Prostate gland (tissue), 2 donors: ENCODE measurements around the gene CLMP. TPM values are rescaled to one million over a fixed set of nuclear protein-coding genes. Genes with fewer than 3 reads are reported as not detected.
"Not testable (repeated sequence)": the region's sequence is repeated elsewhere in the genome, so short reads cannot be mapped to it uniquely, and the experiment has no call there.

Experiments
- DNase-seq: peaks from one replicate; pipeline ENCODE4 v3.0.0-alpha.2; 2019; ENCODE audit warnings: low spot score
- H3K27ac ChIP-seq, 2 donors: fragments of 200-600 bp; sonication (generic); 2 replicates each; pipeline ENCODE4 v1.5.1; 2017 to 2019
- H3K27me3 ChIP-seq: fragments of 200-600 bp; sonication (generic); replicated peaks from 2 replicates; pipeline ENCODE4 v1.5.1; 2019; ENCODE audit not compliant: insufficient read depth
- H3K36me3 ChIP-seq, 2 donors: fragments of 200-600 bp; sonication (generic); 1 replicate in 1 of 2; 2 replicates in 1 of 2; pipeline versions ENCODE4 v1.5.1 to v1.8.1; 2017 to 2019
- H3K4me1 ChIP-seq: fragments of 200-600 bp; sonication (generic); replicated peaks from 2 replicates; pipeline ENCODE4 v1.5.1; 2019
- H3K4me3 ChIP-seq, 2 donors: fragments of 200-600 bp; sonication (generic); 2 replicates each; pipeline ENCODE4 v1.5.1; 2017 to 2019
- H3K9me3 ChIP-seq: fragments of 200-600 bp; sonication (generic); 2 replicates; pipeline ENCODE4 v1.5.1; 2017
- POLR2A ChIP-seq: fragments of 450-650 bp; IDR thresholded peaks from one replicate; pipeline ENCODE4 v1.6.1; 2016; ENCODE audit warnings: antibody characterized with exemption, mild to moderate bottlenecking
- POLR2AphosphoS5 ChIP-seq: sonication (generic); formaldehyde crosslinking; IDR thresholded peaks from one replicate; pipeline ENCODE4 v1.6.1; 2017; ENCODE audit warnings: antibody characterized with exemption
- WGBS: methylation state at CpG from one replicate; pipeline ENCODE4 v1.1.5; 2018; 5-methylcytosine and 5-hydroxymethylcytosine counted together
- intact Hi-C: fragments of 100-400 bp; cut with DNase I; formaldehyde crosslinking; loops from one replicate; pipeline ENCODE4 v1.14.2; 2022
- total RNA-seq, 2 donors: library from RNA; depleted of rRNA; stranded (reverse); fragments of >200 nt; gene quantifications; one replicate each; pipeline ENCODE4 v1.1.0, GENCODE V29; 2016
- TF ChIP-seq, protein P1 (sequence below), 4 experiments: fragments of 200-600 bp in 2 of 4; fragments of 450-650 bp in 2 of 4; sonication (generic) in 2 of 4; IDR thresholded peaks; 1 replicate in 3 of 4; 2 replicates in 1 of 4; pipeline ENCODE4 v1.5.1; 2016 to 2019; ENCODE audit warnings: antibody characterized with exemption in 4 of 4, mild to moderate bottlenecking in 2 of 4, moderate library complexity in 2 of 4

The CLMP gene
- total RNA-seq, 2 donors from 2014 or later = 5.0 to 10.7 TPM

DNA sequence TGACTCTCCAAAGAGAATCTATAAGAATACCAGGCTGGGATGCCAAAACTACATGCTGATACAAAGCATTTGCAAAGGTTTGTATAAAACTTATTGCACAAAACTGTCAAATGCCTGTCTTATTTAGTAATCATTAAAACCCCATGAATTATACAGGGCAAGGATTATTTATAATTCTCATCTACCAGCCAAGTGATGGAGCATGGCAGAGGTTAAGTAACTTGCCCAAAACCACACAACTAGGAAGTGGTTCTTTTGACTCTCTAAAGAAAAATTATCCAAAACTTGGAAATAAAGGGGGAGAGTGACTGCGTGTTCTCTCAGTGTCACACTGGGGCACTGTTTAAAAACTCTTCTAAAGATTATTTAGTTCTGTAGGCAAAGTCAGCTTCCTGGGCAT is 17.4 kb upstream of the CLMP start:
- Histone ChIP-seq H3K9me3 (no peaks in the 10 kb centered on the region), H3K27ac (no peak overlapping the region), H3K4me3 (no peak overlapping the region), H3K4me1 (no peaks in the 10 kb centered on the region), H3K27me3 (no peaks in the 10 kb centered on the region), H3K36me3 (no peaks in the 10 kb centered on the region)
- WGBS = 45% methylated on average over 1 of the region's 1 CpG
- DNase-seq = no peak
- TF ChIP-seq POLR2A (no peak), POLR2AphosphoS5 (no peak)
- TF ChIP-seq, protein P1, sequence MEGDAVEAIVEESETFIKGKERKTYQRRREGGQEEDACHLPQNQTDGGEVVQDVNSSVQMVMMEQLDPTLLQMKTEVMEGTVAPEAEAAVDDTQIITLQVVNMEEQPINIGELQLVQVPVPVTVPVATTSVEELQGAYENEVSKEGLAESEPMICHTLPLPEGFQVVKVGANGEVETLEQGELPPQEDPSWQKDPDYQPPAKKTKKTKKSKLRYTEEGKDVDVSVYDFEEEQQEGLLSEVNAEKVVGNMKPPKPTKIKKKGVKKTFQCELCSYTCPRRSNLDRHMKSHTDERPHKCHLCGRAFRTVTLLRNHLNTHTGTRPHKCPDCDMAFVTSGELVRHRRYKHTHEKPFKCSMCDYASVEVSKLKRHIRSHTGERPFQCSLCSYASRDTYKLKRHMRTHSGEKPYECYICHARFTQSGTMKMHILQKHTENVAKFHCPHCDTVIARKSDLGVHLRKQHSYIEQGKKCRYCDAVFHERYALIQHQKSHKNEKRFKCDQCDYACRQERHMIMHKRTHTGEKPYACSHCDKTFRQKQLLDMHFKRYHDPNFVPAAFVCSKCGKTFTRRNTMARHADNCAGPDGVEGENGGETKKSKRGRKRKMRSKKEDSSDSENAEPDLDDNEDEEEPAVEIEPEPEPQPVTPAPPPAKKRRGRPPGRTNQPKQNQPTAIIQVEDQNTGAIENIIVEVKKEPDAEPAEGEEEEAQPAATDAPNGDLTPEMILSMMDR (IDR thresholded peaks at IDR 0.05) = no peak
- intact Hi-C loops = no loop called here

DNA sequence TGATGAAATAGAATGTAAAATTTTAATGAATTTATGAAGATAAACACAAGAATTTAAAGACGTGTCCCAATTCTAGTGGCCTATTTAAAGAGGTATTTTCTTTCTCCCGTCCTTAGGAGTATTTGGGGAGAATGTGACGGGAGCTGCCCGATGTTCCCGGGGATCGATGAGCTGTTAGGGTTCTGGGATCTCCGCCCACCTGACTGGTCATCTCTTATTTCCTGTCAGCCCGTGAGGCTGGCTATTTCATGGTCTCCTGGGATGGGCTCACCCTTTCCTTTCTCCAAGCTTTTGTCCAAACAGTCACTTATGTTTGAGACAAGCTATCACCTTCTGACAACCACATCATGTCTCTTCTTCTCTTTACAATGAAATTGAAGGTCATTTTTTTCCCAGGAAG is 16.9 kb upstream of the CLMP start:
- H3K4me1 ChIP-seq = no peaks in the 10 kb centered on the region
- H3K36me3 ChIP-seq = no peaks in the 10 kb centered on the region
- H3K27me3 ChIP-seq = no peaks in the 10 kb centered on the region
- no peaks in the 10 kb centered on the region for H3K9me3 ChIP-seq
- intact Hi-C loops = no loop called here
- H3K4me3 ChIP-seq = no peak overlapping the region
- TF ChIP-seq POLR2A (no peak), POLR2AphosphoS5 (no peak)
- TF ChIP-seq, protein P1 (IDR thresholded peaks at IDR 0.05) = no peak
- DNase-seq = no peak
- 52% methylated on average over 8 of the region's 8 CpGs for WGBS
- no peak overlapping the region for H3K27ac ChIP-seq

DNA sequence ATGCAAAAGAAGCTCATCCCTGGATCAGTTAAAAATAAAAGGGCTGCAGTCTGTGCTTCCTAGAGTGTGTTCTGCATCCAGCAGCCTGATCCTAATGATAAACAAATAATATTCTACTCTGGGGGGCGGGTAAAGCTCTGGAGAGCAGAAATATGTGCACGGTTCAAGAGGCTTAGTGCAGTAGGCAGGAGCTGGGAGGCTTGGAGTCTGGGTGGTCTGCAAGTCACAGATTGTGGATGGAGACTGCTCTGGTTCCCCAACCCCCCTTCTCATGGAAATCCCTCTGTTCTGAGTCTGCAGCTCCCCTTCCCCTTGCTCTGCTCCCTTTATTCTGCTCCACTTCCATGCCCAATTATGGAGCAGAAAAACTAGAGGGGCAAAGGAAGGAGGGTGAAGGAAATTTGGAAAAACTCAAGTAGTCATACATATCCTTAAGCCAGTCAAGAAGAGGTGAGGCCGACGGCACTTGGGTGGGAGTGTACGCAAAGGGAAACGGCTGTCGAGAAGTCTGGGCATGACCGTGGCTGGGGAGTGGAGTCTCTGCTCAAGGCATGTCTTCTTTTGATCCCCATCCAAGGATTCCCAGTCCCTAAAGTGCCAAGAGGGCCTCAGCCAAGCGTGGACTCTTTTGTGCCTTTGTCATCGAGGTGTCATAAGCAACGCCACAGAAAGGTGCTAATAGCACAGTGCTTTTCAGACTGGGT is 16.3 kb upstream of the CLMP start:
- no peak overlapping the region for H3K4me3 ChIP-seq
- intact Hi-C loops = no loop called here
- no peaks in the 10 kb centered on the region for H3K36me3 ChIP-seq
- no peaks in the 10 kb centered on the region for H3K9me3 ChIP-seq
- H3K4me1 ChIP-seq = no peaks in the 10 kb centered on the region
- H3K27ac ChIP-seq = no peak overlapping the region
- H3K27me3 ChIP-seq = no peaks in the 10 kb centered on the region
- TF ChIP-seq POLR2AphosphoS5 = no peak
- no peak for TF ChIP-seq POLR2A
- TF ChIP-seq, protein P1 (IDR thresholded peaks at IDR 0.05) = no peak
- no peak for DNase-seq
- 19% methylated on average over 11 of the region's 11 CpGs for WGBS

DNA sequence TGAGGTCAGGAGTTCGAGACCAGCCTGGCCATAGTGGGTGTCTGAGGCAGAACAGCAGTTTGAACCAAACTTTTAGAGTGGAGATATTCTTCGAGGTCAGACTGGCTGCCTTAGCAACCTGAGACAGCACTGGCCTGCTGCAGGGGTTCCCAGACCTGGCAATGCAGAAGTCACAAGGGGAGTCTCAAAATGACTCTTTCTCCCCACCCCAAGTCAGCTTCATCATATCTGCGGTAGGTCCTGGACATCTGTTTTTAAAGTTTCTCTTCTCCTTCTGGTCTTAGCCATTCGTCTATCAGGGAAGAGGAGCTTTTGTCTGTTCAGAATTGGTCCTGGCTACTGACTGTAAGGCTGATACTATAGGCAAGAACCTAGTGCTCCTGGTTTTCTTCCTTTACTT is 14.5 kb upstream of the CLMP start:
- H3K4me1 ChIP-seq = no peaks in the 10 kb centered on the region
- TF ChIP-seq POLR2AphosphoS5 = no peak
- TF ChIP-seq, protein P1 (IDR thresholded peaks at IDR 0.05) = no peak
- TF ChIP-seq POLR2A = no peak
- H3K36me3 ChIP-seq = no peaks in the 10 kb centered on the region
- no peak overlapping the region for H3K4me3 ChIP-seq
- no peak for DNase-seq
- H3K27me3 ChIP-seq = no peaks in the 10 kb centered on the region
- intact Hi-C loops = no loop called here
- 93% methylated on average over 4 of the region's 4 CpGs for WGBS
- no peak overlapping the region for H3K27ac ChIP-seq
- H3K9me3 ChIP-seq = no peaks in the 10 kb centered on the region

DNA sequence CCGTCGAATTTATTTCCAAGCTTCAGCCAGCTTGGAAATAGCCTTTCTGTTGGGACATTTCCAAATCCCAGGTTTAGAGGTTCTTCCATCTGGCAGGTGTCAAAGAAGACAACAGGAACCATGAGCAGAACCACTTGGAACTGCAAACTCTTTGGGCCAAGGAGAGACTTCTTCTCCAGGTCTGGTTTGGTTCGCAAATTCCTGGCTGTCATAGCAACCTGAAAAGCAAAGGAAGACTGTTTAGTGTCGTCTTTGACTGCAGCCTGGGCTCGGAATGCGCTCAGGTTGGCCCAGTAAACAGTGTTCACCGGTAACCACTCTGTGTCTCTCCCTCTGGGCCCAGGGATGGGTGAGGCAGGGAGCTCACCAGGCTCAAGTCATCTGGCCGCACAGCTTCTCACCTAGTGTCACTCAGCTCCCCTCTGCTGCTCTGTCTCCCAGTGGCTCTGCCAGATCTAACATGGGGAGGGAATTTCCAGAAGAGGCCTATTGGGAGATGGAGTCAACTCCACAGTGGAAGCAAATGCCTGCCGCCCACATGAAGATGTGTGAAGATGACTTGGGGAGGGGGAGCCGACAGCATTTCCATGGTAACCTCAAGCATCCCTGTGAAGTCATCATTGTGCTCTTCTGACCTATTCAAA is 11.9 kb upstream of the CLMP start:
- no peak for DNase-seq
- intact Hi-C loops = no loop called here
- Histone ChIP-seq H3K4me1 (no peaks in the 10 kb centered on the region), H3K4me3 (no peak overlapping the region), H3K36me3 (no peaks in the 10 kb centered on the region), H3K27me3 (no peaks in the 10 kb centered on the region), H3K27ac (no peak overlapping the region), H3K9me3 (no peaks in the 10 kb centered on the region)
- 41% methylated on average over 10 of the region's 10 CpGs for WGBS
- TF ChIP-seq POLR2A (no peak), POLR2AphosphoS5 (no peak)
- TF ChIP-seq, protein P1 (IDR thresholded peaks at IDR 0.05) = no peak

DNA sequence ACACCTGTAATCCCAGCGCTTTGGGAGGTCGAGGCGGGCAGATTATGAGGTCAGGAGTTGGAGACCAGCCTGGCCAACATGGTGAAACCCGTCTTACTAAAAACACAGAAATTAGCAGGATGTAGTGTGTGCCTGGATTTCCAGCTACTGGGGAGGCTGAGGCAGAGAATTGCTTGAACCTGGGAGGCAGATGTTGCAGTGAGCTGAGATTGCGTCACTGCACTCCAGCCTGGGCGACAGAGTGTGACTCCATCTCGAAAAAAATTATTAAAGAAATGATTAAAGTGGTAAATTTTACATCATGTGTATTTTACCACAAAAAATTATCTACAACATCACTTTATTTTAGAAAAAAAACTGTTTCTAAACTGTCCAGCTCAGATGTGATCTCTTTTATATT is 11.0 kb upstream of the CLMP start:
- H3K4me1 ChIP-seq, H3K36me3 ChIP-seq, H3K9me3 ChIP-seq, H3K27me3 ChIP-seq, intact Hi-C loops, H3K27ac ChIP-seq, DNase-seq, H3K4me3 ChIP-seq: not testable (repeated sequence)
- 76% methylated on average over 7 of the region's 7 CpGs for WGBS
